Fibroblast of villous mesenchyme (primary cell): ENCODE data around the gene SPATA33. TPM values are rescaled to one million over a fixed set of nuclear protein-coding genes. Genes with fewer than 3 reads are reported as not detected.
"Not testable (repeated sequence)": the region's sequence is repeated elsewhere in the genome, so short reads cannot be mapped to it uniquely, and the experiment has no call there.

Experiments used
- DNase-seq: peaks from one replicate; pipeline ENCODE4 v3.0.0-alpha.2; 2010; ENCODE audit warnings: low read depth
- H3K4me3 ChIP-seq: 2 replicates; pipeline ENCODE4 v1.5.1; 2011; ENCODE audit warnings: low read depth, mild to moderate bottlenecking, low read length
- CTCF ChIP-seq: IDR thresholded peaks from 2 replicates; pipeline ENCODE4 v1.5.1; 2012; ENCODE audit warnings: low read depth, mild to moderate bottlenecking, low read length; ENCODE audit not compliant: insufficient read depth
- total RNA-seq: library from RNA; depleted of rRNA; stranded (reverse); fragments of >200 nt; gene quantifications from 2 replicates; pipeline ENCODE4 v1.2.3, GENCODE V29; 2012

SPATA33 gene
- total RNA-seq, 1 donor = 3.9 TPM

- no peak for DNase-seq
- TF ChIP-seq CTCF = no peak
These were observed 1.1 kb upstream of the SPATA33 start for GRCh38 chr16:89656435-89657121.

GRCh38 chr16:89658221-89658879 is 714 bp downstream of the SPATA33 start:
- DNase-seq = peak; percentile 18
- no peak for TF ChIP-seq CTCF
- H3K4me3 ChIP-seq = peak overlapping the region; percentile 98

More at GRCh38 chr16:89656435-89657121, 1.1 kb upstream of the SPATA33 start:
- H3K4me3 ChIP-seq = peak overlapping the region; percentile 98

- no peak overlapping the region for H3K4me3 ChIP-seq
- no peak for DNase-seq
- no peak for TF ChIP-seq CTCF
These were observed 2.5 kb downstream of the SPATA33 start for GRCh38 chr16:89660146-89660545.

GRCh38 chr16:89661215-89661614 is 3.6 kb downstream of the SPATA33 start:
- DNase-seq = no peak
- no peak for TF ChIP-seq CTCF
- no peak overlapping the region for H3K4me3 ChIP-seq

GRCh38 chr16:89664238-89664637 is 6.6 kb downstream of the SPATA33 start:
- not testable (repeated sequence) for H3K4me3 ChIP-seq, DNase-seq

GRCh38 chr16:89667000-89667399 is 9.4 kb downstream of the SPATA33 start:
- H3K4me3 ChIP-seq = not testable (repeated sequence)
- DNase-seq = peak; percentile 57
- TF ChIP-seq CTCF = peak; percentile 56

- H3K4me3 ChIP-seq = no peak overlapping the region
- no peak for DNase-seq
- no peak for TF ChIP-seq CTCF
These were observed 10.0 kb downstream of the SPATA33 start for GRCh38 chr16:89667633-89668032.
